ENCODE results near the gene CDKAL1.

DNA sequence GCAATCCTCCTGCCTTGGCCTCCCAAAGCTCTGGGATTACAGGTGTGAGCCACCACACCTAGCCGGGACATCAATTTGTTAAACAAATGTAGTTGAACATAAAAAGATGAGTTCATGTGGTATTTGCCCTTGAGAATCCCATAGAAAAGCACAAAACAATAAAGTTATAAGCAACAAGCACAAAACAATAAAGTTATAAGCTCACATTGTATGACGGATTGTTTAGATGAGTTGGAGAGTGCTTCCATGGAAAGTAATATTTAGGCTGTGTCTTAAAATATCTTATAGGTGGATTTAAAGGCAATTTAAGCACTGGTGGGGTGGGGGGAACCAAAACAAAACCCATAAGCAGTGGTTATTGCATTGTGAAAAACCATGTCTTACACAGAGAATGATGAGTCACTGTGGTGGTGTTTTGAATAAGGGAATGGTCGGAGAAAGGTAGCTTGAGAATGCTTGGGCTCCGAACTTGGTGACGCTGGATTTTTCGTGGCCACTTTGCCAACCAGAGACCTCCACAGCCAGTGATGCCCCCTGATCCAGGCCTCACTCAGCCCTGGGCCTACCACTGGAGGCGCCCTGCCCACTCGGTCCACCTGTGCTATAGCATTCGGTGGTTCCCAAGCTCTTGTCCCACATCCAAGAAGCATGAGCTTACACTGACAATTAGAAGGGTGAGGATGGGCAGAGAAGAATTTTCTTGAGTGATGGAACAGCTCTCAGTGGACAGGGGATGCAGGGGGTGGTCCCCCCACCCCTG is 256.0 kb downstream of the CDKAL1 start:
- TF ChIP-seq, protein P1, sequence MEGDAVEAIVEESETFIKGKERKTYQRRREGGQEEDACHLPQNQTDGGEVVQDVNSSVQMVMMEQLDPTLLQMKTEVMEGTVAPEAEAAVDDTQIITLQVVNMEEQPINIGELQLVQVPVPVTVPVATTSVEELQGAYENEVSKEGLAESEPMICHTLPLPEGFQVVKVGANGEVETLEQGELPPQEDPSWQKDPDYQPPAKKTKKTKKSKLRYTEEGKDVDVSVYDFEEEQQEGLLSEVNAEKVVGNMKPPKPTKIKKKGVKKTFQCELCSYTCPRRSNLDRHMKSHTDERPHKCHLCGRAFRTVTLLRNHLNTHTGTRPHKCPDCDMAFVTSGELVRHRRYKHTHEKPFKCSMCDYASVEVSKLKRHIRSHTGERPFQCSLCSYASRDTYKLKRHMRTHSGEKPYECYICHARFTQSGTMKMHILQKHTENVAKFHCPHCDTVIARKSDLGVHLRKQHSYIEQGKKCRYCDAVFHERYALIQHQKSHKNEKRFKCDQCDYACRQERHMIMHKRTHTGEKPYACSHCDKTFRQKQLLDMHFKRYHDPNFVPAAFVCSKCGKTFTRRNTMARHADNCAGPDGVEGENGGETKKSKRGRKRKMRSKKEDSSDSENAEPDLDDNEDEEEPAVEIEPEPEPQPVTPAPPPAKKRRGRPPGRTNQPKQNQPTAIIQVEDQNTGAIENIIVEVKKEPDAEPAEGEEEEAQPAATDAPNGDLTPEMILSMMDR (IDR thresholded peaks at IDR 0.05), result no peak
- no peak for TF ChIP-seq POLR2A (IDR thresholded peaks at IDR 0.05)
